ENCODE measurements around the gene MIDN. TPM values are rescaled to one million over a fixed set of nuclear protein-coding genes. Genes with fewer than 3 reads are reported as not detected.

The MIDN gene
- polyA plus RNA-seq, 5 donors, result 29.5 to 67.9 (median 40.8) TPM

DNA sequence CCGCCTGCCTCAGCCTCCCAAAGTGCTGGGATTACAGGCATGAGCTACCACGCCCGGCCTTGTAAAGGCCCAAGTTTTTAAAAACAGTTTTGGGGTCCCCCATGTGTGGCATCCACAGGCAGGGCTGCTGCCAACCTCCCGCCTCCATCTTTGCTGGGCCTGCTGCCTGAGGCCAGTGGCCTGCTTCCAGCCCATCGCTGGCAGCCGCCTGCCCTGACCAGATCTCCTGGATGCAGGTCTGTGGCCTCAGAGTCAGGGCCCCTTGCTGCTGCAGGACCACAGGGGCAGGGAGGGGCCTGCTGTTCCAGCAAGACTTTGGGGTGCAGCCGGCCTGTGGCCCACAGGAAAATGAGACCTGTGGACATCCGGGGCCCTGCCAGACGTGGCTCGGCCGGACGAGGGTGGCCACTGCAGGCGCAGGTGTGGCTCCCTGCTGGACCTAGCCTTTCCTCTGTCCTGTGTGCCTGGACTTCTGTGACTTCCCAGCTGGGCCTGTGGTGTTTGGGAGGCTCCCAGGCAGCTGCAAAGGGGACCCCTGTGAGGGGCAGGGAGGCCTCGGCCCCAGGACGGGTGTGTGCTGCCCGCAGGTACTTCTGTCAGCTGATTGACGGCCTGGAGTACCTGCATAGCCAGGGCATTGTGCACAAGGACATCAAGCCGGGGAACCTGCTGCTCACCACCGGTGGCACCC is 28.5 kb upstream of the MIDN start:
- no peak for DNase-seq

DNA sequence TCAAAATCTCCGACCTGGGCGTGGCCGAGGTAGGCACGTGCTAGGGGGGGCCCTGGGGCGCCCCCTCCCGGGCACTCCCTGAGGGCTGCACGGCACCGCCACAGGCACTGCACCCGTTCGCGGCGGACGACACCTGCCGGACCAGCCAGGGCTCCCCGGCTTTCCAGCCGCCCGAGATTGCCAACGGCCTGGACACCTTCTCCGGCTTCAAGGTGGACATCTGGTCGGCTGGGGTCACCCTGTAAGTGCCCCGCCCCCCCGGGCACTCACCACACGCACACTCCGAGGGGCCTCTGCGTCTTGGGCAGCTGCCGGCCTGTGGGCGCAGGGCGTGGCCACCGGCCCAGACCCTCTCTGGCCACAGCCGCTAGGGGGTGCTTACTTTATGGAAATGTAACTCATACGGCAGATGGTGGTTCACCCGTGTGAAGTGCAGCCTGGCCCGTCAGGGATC is 27.9 kb upstream of the MIDN start:
- no peak for DNase-seq

DNA sequence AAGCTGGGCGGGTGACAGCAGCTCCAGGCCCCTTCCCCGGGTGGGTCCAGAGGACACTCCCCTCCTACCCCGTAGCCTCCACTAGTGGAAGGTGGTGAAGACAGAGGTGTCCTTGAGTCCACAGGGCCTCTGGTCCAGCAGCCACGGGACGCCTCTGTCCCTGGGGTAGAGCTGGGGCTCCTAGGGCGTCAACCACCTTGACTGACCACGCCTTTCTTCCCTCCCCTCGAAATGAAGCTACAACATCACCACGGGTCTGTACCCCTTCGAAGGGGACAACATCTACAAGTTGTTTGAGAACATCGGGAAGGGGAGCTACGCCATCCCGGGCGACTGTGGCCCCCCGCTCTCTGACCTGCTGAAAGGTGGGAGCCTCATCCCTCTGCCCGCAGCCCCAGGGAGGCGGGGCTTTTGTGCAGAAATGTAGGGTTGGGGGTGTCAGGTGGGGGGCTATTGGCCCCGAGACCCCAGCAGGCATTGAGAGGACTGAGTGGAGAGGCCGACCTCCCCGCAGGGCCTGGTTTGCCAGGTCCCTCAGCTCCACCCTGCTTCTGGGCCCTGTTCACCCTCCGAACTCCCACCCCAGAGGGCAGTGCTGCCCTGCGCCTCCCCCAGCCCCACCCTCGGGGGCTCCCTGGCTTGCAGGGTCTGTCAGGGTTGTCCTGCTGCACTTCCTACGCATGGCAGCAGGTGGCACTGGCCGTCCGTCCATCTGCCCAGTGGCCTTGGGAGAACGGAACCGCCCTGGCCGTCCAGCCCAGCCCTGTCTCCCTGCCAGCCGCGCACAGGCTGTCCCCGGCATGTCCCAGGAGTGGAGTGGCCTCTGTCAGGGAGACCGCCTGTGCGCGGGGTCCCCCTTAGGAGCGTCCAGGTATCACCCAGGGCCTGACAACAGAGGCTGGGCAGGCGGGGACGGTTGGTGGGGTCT is 27.1 kb upstream of the MIDN start:
- no peak for DNase-seq

DNA sequence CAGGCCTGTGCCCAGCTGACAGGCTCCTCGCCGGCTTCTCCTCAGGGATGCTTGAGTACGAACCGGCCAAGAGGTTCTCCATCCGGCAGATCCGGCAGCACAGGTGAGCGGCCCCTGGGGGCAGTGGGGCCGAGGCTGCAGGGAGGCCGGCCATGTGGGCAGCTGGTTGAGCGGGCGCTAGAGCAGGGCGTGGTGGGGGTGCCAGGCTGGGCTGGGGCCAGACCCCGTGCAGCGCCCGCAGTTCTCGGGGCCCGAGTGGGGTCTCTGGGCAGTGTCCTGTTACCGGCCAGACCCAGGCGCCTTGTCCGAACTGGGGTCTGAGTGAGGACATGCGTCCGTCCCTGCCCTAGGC is 26.5 kb upstream of the MIDN start:
- no peak for DNase-seq

DNA sequence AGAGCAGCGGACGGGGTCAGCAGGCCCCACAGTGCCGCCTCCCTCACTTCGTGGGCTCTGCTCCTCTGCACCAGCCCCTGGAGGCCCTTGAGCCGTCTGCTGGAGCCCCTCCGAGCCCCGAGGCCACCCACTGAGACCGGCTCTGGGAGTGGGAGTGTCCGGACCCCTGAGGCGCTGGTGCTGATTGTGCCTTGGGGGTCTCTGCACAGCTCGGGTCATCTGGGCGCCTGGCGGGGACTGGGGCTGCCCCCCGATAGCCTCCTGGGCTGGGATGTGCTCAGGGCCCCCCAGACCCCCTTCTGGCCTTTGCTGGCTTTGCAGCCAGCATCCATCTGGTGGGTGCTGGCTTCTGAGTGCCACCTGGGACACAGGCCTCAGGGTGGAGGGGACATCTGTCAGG is 26.0 kb upstream of the MIDN start:
- no peak for DNase-seq

DNA sequence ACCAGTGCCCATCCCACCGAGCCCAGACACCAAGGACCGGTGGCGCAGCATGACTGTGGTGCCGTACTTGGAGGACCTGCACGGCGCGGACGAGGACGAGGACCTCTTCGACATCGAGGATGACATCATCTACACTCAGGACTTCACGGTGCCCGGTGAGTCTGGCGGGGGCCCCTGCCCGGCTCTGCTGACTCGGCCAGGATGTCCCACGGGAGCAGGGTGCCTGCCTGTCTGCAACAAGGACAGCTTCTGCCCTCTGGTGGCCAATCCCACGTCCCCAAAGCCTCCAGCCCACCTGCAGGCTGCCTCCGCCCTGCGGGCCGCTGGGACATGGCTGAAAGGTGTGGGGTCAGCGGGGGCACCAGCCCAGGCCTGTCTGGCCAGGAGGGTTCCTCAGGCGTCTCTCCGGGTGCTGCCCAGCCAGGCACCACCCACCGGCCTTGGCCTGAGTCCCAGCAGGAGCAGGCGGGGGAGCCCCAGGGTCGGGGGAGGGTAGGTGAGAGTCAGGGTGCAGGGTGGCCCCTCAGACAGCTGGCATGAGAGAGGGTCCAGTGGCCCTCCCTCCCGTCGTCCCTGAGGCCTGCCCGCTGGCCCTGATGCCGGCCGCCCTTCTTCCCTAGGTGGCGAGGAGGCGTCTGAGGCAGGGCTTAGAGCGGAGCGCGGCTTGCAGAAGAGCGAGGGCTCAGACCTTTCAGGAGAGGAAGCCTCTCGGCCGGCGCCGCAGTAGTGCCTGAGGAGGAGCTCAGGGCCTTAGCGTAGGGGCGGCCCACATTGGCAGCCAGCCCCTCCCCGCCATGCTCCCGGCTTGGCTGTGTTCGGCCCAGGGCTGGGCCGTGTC is 25.1 kb upstream of the MIDN start:
- DNase-seq, result no peak

DNA sequence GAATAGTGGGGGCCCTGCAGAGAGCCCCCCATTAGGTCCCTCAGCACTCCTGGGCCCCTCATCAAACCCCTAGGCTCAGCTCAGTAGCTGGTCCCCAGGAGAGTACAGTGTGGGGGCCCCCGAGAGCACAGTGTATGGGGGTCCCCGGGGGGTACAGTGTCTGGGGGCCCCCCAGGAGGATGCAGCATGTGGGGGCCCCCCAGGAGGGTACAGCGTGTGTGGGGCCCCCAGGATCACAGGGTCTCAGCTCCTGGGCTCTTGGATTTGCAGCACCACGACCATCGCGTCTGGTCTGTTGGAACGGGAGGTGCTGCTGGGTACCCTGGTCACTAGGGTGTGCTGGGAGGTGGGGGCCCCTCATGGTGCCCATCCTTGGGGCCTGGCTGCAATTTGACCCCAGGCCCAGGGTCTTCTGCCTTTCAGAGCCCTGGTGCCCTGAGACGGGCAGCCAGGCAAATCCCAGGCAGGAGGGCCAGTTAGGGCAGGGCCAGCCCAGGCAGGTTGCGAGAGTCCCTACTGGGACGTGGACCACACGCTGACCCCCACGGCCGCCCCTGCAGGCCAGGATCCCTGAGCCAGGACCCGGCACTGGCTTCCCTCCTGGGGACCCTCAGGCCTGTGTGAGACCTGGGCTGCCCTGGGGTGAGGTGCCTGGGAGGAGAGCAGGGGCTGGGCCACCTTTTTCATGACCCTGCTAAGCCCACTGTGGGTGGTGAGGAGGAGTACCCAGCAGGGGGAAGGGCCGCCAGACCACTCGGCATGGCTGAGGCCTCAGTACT is 24.1 kb upstream of the MIDN start:
- DNase-seq, result no peak

DNA sequence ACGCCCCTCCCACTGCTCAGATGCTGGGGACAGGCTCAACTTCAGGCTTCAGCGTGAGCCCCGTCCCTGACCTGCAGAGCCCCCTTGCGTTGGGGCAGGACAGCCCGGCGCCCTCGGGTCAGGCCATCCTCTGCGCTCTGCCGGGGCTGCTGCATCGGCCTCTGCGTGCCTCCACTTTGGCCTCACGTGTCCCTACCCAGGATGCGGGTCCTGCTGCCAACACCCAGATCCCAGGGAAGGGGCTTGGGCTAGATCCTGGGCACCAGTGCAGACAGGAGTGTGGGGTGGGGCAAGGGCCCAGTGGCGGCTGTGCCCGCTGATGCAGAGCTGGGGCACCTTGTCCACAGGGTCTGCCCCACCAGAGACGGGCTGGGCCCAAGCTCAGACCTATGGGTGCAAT is 23.5 kb upstream of the MIDN start:
- DNase-seq, result no peak

DNA sequence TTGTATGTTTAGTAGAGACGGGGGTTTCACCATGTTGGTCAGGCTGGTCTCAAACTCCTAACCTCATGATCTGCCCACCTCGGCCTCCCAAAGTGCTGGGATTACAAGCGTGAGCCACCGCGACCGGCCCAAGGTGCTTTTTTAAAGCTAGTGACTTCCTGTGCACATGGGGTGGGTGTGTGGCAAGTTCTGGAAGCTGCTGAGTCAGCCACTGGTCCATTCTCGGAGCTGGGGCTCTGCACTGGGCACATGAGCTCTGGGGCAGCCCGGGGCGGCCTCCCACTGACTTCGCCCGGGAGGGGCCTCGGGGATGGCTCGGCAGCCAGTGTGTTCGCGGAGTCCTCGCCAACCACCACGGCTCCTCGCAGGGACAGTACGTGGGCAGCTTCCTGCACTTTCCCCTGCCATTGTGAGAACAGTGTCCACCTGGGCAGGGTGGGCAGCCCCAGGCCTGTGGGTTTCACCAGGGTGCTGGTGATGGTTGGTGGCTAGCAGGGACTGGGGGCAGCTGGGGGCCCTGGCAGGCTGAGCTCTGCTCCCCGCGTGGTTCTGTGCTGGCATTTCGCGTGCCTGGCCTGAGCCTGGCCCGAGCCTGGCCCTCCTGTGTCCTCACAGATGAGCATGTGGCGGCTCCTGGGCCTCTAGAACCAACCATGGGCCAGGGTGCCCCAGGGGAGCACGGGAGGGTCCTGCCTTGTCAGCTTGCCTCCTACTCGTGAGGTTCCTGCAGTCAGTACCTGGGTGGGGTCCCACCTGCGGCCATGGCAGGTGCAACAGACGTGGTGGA is 22.8 kb upstream of the MIDN start:
- no peak for DNase-seq

DNA sequence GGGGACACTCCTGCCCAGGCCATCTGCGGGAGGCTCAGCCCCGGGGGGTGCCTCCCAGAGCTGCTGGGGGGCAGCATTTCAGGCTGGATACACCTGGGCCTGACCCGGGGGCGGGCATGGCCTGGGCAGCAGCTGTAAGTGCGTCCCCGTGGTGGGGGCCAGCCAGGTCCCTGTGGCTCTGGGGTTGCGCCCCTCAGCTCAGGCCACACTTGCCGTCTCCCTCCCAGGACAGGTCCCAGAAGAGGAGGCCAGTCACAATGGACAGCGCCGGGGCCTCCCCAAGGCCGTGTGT is 22.2 kb upstream of the MIDN start:
- no peak for DNase-seq

DNA sequence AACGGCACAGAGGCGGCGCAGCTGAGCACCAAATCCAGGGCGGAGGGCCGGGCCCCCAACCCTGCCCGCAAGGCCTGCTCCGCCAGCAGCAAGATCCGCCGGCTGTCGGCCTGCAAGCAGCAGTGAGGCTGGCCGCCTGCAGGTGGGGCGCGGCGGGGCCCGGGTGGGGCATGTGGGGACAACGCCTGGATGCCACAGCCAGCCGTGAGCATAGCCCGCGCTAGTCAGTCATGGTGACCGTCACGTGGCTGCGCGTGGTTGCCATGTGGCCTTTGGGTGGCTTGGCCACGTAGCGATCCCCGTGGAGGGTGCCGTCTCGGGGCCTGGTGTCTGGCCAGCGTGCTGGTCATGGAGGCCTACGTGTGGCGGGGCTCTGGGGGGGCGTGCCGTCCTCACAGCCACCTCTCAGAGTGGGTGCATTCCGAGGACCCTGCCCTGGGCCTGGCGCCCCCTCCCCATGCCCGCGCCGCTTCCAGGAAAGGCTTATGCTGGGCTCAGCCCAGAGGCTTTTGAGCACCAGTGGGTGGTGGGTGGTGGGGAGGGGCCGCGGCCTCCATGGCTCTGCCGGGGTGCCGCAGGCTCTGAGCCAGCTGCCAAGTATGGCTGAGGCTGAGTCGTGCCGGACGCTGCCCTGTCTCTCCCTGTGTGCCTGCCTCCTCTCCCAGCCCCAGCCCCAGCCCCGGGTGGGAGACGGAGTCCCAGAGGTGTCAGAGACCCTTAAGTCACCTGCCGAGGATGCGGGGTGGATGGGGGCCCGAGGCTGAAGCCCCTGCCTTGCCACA is 21.7 kb upstream of the MIDN start:
- DNase-seq, result no peak

DNA sequence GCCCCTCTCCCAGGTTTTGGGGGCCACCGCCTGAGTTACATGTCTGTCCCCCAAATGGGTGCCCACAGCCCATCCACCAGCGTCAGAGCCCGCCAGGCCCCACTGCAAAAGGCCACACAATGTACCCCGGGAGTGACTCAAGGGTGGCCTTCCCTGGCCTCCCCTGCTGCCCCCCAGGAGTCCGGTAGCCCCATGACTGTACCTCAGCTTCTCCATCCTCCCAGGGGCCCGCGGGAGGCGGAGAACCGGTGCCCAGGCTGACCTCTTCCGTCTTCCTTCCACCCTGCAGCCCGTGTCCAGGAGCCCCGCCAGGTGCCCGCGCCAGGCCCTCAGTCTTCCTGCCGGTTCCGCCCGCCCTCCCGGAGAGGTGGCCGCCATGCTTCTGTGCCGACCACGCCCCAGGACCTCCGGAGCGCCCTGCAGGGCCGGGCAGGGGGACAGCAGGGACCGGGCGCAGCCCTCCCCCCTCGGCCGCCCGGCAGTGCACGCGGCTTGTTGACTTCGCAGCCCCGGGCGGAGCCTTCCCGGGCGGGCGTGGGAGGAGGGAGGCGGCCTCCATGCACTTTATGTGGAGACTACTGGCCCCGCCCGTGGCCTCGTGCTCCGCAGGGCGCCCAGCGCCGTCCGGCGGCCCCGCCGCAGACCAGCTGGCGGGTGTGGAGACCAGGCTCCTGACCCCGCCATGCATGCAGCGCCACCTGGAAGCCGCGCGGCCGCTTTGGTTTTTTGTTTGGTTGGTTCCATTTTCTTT is 20.9 kb upstream of the MIDN start:
- no peak for DNase-seq

DNA sequence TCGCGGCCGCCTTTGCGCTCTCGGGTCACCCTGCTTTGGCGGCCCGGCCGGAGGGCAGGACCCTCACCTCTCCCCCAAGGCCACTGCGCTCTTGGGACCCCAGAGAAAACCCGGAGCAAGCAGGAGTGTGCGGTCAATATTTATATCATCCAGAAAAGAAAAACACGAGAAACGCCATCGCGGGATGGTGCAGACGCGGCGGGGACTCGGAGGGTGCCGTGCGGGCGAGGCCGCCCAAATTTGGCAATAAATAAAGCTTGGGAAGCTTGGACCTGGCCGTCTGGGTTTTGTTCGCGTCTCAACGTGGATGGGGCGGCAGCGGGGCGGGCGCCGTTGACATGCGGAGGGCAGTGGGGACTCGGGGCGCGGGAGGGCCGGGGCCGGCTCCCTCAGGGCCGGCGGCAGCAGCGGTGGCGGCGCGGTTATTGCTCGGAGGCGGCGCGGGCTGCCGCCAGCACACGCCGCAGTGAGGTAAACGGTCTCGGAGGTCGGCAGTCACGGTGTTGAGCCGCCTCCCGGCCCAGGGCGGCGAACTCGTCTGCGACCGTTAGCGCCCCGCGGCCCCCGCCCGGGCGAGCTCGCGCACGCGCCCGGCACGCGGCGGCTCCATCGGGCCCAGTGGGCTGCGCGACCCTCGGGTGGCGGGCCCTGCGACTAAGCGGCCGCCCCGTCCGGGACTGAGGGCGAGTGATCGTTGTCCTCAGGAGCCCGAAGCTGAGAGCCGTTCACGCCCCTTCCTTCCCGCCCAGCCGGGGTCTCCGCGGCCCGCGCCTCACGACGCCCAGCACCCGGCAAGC is 20.0 kb upstream of the MIDN start:
- DNase-seq, result no peak

DNA sequence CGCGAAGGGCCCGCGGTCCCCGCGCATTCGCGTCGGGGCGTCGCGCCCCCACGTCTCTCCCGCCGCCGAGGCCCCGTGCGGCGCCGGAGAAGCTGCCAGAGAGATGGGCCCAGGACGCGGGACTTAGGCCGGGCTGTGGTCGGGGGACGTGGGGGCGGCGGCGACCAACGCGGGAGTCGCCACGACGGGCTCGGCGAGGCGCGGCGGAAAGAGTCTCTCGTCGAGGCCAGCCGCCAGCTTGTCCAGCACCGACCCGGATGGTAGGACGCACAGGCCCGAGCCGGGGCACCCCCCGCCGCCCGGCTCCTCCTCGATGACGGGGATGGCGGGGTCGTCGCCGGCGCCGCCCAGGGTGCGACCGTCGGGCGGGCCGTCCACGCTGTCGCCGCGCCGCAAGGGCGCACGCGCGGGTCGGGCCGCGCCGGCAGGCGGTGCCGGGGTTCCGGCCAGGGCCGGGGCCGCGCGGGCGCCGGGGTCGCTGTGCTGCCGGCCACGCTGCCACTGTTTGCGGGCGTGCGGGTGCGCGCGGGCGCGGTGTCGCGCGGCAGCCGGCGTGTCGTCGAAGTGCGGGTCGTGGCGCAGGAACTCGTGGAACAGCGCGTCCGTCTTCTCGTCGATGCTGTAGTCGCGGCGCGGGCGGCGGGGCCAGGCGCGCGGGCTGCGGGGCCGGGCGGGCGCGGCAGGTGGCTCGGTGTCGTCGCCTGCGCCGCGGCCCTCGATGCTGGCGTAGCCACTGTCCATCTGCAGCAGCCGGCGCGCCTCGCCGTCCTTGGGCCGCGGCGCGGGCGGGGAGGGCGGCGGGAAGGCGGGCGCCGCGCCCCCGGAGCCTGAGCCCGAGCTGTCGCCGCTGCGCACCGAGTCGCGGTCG is 19.1 kb upstream of the MIDN start:
- DNase-seq, result no peak

DNA sequence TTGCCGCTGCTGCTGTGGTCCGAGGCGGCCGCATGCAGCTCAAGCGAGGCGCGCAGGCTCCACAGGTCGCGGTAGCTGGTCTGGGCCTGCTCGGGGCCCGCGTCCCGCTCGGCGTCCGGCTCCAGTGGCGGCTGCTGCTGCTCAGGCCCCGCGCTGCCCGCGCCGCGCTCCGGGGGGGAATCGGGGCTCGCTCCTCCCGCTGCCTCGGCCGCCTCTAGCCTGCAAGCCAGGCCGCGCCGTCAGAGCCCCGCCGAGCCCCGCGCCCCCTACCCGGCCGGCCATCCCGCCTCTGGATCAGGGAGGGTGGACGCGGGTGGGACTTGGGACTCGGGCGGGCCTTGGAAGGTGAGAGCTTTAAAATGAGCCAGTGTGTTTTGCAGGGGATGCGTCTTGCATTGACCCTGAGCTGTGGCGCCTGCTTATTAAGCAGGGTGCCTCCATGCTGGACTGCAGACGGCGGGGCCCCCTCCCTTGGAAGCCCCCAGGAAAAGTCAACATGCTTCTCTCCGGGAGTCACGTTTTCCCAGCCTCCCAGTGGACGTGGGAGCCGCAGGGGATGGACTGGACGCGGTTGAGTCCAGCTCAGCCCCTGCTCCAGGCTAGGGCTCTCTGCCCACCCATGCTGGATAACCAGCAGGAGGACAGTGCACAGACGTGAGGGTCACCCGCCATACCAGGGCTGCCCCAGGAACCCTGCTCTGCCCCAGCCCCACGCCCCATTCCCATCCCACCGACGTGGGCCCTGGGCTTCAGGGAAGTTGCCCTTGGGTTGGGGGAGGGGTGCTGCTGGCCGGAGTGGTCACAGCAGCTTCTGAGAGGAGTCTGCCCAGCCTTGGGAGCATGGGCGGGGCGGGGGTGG is 18.2 kb upstream of the MIDN start:
- no peak for DNase-seq

DNA sequence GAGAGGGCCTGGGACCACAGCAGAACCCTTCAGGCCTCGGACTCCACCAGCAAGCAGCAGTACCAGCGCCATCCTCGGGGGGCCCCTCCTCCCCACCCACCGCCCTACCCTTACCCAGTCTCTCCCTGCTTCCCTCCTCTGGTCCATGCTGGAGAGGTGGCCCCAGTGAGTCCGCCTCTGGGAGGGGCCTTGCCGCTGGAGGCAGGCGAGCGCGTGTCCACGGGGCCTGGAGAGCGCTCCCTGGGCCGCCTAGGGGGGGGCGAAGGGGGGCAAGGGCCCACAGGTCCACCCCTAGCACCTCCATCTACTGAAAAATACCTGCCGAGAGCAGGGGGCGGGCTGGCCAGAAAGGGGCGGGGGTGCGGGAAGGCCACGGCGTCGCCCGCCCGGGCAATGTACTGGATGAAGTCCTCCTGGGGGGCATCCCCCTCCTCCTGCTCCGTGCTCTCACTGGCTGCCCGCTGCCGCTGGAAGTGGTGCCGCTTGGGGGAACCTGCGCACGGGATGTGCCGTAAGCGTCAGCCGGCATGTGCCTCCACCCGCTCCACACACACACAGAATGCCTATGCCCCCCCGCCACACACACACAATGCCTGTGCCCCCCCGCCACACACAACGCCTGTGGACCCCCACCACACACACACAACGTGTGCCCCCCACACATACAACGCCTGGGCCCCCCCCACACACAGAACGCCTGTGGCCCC is 17.4 kb upstream of the MIDN start:
- DNase-seq, result no peak

Measured in right lung (tissue), 5 donors.